Measurements from ENCODE around the gene RAET1E.

GRCh38 chr6:149899486-149899885, 1.6 kb upstream of the RAET1E start:
- TF ChIP-seq TARDBP (IDR thresholded peaks at IDR 0.05), result no peak
- TF ChIP-seq L3MBTL2 (conservative IDR thresholded peaks at IDR 0.05), result no peak
- TF ChIP-seq FOXM1 (IDR thresholded peaks at IDR 0.05; ENCODE audit: borderline replicate concordance), result no peak
- TF ChIP-seq FOXK2 (IDR thresholded peaks at IDR 0.05), result no peak
- TF ChIP-seq ELF4 (IDR thresholded peaks at IDR 0.05), result no peak
- no peak for TF ChIP-seq SUZ12 (IDR thresholded peaks at IDR 0.05)
- TF ChIP-seq PKNOX1 (IDR thresholded peaks at IDR 0.05), result no peak
- no peak for TF ChIP-seq BHLHE40 (IDR thresholded peaks at IDR 0.05; ENCODE audit: borderline replicate concordance)
- no peak for TF ChIP-seq SP1 (IDR thresholded peaks at IDR 0.05)
- no peak for TF ChIP-seq ZNF384 (IDR thresholded peaks at IDR 0.05)
- TF ChIP-seq HDGF (IDR thresholded peaks at IDR 0.05; ENCODE audit: borderline replicate concordance), result no peak
- TF ChIP-seq FOXA1 (IDR thresholded peaks at IDR 0.05), result no peak
- TF ChIP-seq LEF1 (IDR thresholded peaks at IDR 0.05; ENCODE audit: borderline replicate concordance), result no peak
- TF ChIP-seq NFRKB (IDR thresholded peaks at IDR 0.05), result no peak

Measured in HEK293T (cell line).